Lower leg skin (tissue), 4 donors: ENCODE data around the gene EEIG2. TPM values are rescaled to one million over a fixed set of nuclear protein-coding genes. Genes with fewer than 3 reads are reported as not detected.
"Not testable (repeated sequence)": the region's sequence is repeated elsewhere in the genome, so short reads cannot be mapped to it uniquely, and the experiment has no call there.

Experiments
- DNase-seq, 2 donors: peaks; one replicate each; pipeline ENCODE4 v3.0.0-alpha.2; 2019; ENCODE audit warnings: low spot score in 2 of 2
- H3K4me3 ChIP-seq: fragments of 200-600 bp; sonication (generic); 2 replicates; pipeline ENCODE4 v1.5.1; 2017; ENCODE audit warnings: mild to moderate bottlenecking, low read depth; ENCODE audit not compliant: poor library complexity, severe bottlenecking
- CTCF ChIP-seq, 3 donors: fragments of 450-650 bp; IDR thresholded peaks; one replicate each; pipeline ENCODE4 v1.5.1; 2016; ENCODE audit warnings: antibody characterized with exemption in 3 of 3, mild to moderate bottlenecking in 3 of 3, moderate library complexity in 2 of 3
- POLR2A ChIP-seq, 2 donors: fragments of 450-650 bp; IDR thresholded peaks; one replicate each; pipeline ENCODE4 v1.6.1; 2016 to 2017; ENCODE audit warnings: antibody characterized with exemption in 2 of 2, mild to moderate bottlenecking in 1 of 2, moderate library complexity in 1 of 2
- WGBS, 2 donors: methylation state at CpG; one replicate each; pipeline ENCODE4 v1.1.5; 2018; 5-methylcytosine and 5-hydroxymethylcytosine counted together
- intact Hi-C: fragments of 100-400 bp; cut with DNase I; formaldehyde crosslinking; loops from one replicate; pipeline ENCODE4 v1.15.0; 2023; ENCODE audit warnings: low total_unique reads
- total RNA-seq, 4 donors: library from RNA; depleted of rRNA; stranded (reverse); fragments of >200 nt; gene quantifications; one replicate each; pipeline ENCODE4 v1.1.0, GENCODE V29; 2016

EEIG2 gene
- total RNA-seq, 4 donors from 2014 or later: 4.8 to 7.3 (median 5.5) TPM

GRCh38 chr1:108540977-108541376 lies 18.9 kb upstream of the EEIG2 start:
- H3K4me3 ChIP-seq: no peak overlapping the region
- no peak for TF ChIP-seq POLR2A (IDR thresholded peaks at IDR 0.05)
- intact Hi-C loops: no loop called here
- 91 to 92% methylated on average over 1 of the region's 1 CpG for WGBS, 2 donors
- DNase-seq: no peak

- H3K4me3 ChIP-seq: no peak overlapping the region
- DNase-seq: no peak
- 74 to 75% methylated on average over 2 of the region's 2 CpGs for WGBS, 2 donors
- TF ChIP-seq POLR2A (IDR thresholded peaks at IDR 0.05) (no peak), CTCF (IDR thresholded peaks at IDR 0.05) (no peak)
- intact Hi-C loops: no loop called here
Measured at GRCh38 chr1:108541861-108542260, 18.0 kb upstream of the EEIG2 start.

- H3K4me3 ChIP-seq, intact Hi-C loops, DNase-seq: not testable (repeated sequence)
- 93 to 97% methylated on average over 4 of the region's 4 CpGs for WGBS, 2 donors
Measured at GRCh38 chr1:108547493-108547892, 12.4 kb upstream of the EEIG2 start.

GRCh38 chr1:108551137-108551862 lies 8.6 kb upstream of the EEIG2 start:
- H3K4me3 ChIP-seq: no peak overlapping the region
- 90 to 95% methylated on average over 2 of the region's 2 CpGs for WGBS, 2 donors
- intact Hi-C loops: no loop called here

GRCh38 chr1:108553905-108554304 lies 6.0 kb upstream of the EEIG2 start:
- intact Hi-C loops: no loop called here
- DNase-seq: no peak
- H3K4me3 ChIP-seq: no peak overlapping the region
- WGBS, 2 donors: 67 to 71% methylated on average over 4 of the region's 4 CpGs
- TF ChIP-seq CTCF (IDR thresholded peaks at IDR 0.05) (no peak), POLR2A (IDR thresholded peaks at IDR 0.05) (no peak)

More at GRCh38 chr1:108551137-108551862, 8.6 kb upstream of the EEIG2 start:
- DNase-seq: no peak
- TF ChIP-seq CTCF (IDR thresholded peaks at IDR 0.05): no peak
- no peak for TF ChIP-seq POLR2A (IDR thresholded peaks at IDR 0.05)

- TF ChIP-seq POLR2A (IDR thresholded peaks at IDR 0.05) (no peak), CTCF (IDR thresholded peaks at IDR 0.05) (no peak)
- WGBS, 2 donors: 33 to 62% methylated on average over 4 of the region's 4 CpGs
- DNase-seq: no peak
- no peak overlapping the region for H3K4me3 ChIP-seq
- intact Hi-C loops: no loop called here
Measured at GRCh38 chr1:108554682-108555427, 5.0 kb upstream of the EEIG2 start.
